GM12891 (cell line): Measurements from ENCODE around the gene PARD3.

Experiments
- PAX5 ChIP-seq: IDR thresholded peaks from 2 replicates; pipeline ENCODE4 v1.6.1; 2011; ENCODE audit warnings: low read length, moderate library complexity, mild to moderate bottlenecking; ENCODE audit not compliant: insufficient read depth, severe bottlenecking
- POLR2A ChIP-seq: IDR thresholded peaks from 2 replicates; pipeline ENCODE4 v1.6.1; 2011; ENCODE audit warnings: low read depth, low read length, control low read depth
- POLR2AphosphoS5 ChIP-seq: IDR thresholded peaks from 2 replicates; pipeline ENCODE4 v1.6.1; 2011; ENCODE audit warnings: low read depth, low read length, control low read depth
- POU2F2 ChIP-seq: IDR thresholded peaks from 2 replicates; pipeline ENCODE4 v1.6.1; 2011; ENCODE audit warnings: low read depth, mild to moderate bottlenecking, control low read depth, low read length, moderate library complexity
- SPI1 ChIP-seq: IDR thresholded peaks from 2 replicates; pipeline ENCODE4 v1.6.1; 2011; ENCODE audit warnings: low read depth, low read length, control low read depth
- TAF1 ChIP-seq: IDR thresholded peaks from 2 replicates; pipeline ENCODE4 v1.6.1; 2011; ENCODE audit warnings: low read depth, low read length, control low read depth

DNA sequence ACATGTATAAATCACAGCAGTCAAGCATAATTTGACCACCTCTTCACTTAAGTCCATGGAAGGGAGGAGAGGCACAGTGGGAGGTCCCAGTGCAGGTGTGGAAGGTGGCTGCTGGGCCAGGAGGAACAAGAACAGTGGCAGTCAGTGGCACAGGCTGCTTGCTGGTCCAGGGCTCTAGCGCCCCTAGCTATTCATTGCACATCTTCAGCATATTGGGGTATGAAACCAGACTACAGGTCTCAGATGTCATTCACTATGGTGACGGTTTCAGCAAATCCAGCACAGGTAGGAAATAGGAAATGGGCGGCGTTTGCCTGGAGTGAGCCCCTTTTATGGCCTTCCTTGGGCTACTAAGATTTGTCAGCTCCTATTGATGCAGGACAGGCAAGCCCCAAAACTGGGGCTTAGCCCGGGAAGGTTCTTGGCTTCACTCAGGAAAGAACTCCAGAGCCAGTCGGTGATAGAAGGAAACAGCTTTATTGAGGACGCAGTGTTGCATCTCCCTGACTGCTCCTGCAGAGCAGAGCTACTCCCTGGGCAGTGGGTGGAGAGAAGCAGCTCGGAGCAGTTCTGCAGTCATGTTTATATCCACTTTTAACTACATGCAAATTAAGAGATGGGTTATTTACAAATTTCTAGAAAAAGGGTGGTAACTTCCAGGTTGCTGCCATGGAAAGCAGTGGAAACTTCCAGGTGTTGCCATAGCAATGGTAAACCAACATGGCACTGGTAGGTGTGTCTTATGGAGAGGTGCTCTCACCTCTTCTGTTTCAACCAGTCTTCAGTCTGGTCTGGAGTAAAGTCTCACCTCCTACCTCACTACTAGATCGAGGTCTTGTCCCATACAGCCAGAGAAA lies 608.8 kb downstream of the PARD3 start:
- TF ChIP-seq SPI1 (no peak), POU2F2 (no peak), POLR2A (no peak), PAX5 (no peak), TAF1 (no peak), POLR2AphosphoS5 (no peak)
